Panc1 (cell line): Measurements from ENCODE around the gene RNF224. TPM values are rescaled to one million over a fixed set of nuclear protein-coding genes. Genes with fewer than 3 reads are reported as not detected.

Experiments
- ATAC-seq: fragments of 200-7000 bp; cut with Tn5 transposase; 2 replicates; pipeline ENCODE4 v1.9.1; 2020; ENCODE audit warnings: mild to moderate bottlenecking, moderate library complexity
- BruUV-seq: library from RNA; stranded (reverse); fragments of 400-500 nt; replicated peaks from 2 replicates; lab custom pipeline; 2021; lab: Mats Ljungman, UMichigan
- CTCF ChIA-PET: fragments of 300-600 bp; sonication (Branson Sonifier 250); formaldehyde crosslinking; loops from one replicate; lab custom pipeline; 2022; ENCODE audit warnings: antibody characterized with exemption; lab: Charles Lee
- POLR2A ChIA-PET: fragments of 300-600 bp; sonication (Branson Sonifier 250); formaldehyde crosslinking; loops from one replicate; lab custom pipeline; 2022; ENCODE audit warnings: antibody characterized with exemption; lab: Charles Lee
- DNase-seq: peaks from one replicate; pipeline ENCODE4 v3.0.0-alpha.2; 2010; ENCODE audit warnings: low read depth, low spot score
- H3K27ac ChIP-seq: 2 replicates; pipeline ENCODE4 v1.5.1; 2011; ENCODE audit warnings: mild to moderate bottlenecking, low read length, inconsistent platforms
- H3K27me3 ChIP-seq: fragments of 200-500 bp; sonication (Bioruptor generic); 2 replicates; pipeline ENCODE4 v1.6.0; 2014; ENCODE audit warnings: low read length, inconsistent platforms; ENCODE audit not compliant: control insufficient read depth, insufficient read depth
- H3K36me3 ChIP-seq: fragments of 200-500 bp; sonication (Bioruptor generic); 2 replicates; pipeline ENCODE4 v1.5.1; 2014; ENCODE audit warnings: inconsistent platforms, mild to moderate bottlenecking, low read length, moderate library complexity; ENCODE audit not compliant: control insufficient read depth, insufficient read depth
- H3K4me1 ChIP-seq: 2 replicates; pipeline ENCODE4 v1.5.1; 2011; ENCODE audit warnings: inconsistent platforms, mild to moderate bottlenecking, low read length, moderate library complexity; ENCODE audit not compliant: control insufficient read depth, insufficient read depth
- H3K4me3 ChIP-seq, 2 experiments: 2 replicates each; pipeline ENCODE4 v1.5.1; 2011 to 2012; ENCODE audit warnings: low read depth in 2 of 2, low read length in 2 of 2, mild to moderate bottlenecking in 2 of 2, inconsistent platforms in 1 of 2, moderate library complexity in 1 of 2
- H3K9me3 ChIP-seq: fragments of 200-500 bp; sonication (Bioruptor generic); 2 replicates; pipeline ENCODE4 v1.5.1; 2014; ENCODE audit warnings: low read depth, mild to moderate bottlenecking, inconsistent platforms, low read length, moderate library complexity; ENCODE audit not compliant: control insufficient read depth, insufficient read depth
- POLR2AphosphoS5 ChIP-seq: IDR thresholded peaks from 2 replicates; pipeline ENCODE4 v1.6.1; 2012; ENCODE audit warnings: mild to moderate bottlenecking, low read depth, low read length, moderate library complexity
- SIN3A ChIP-seq: IDR thresholded peaks from 2 replicates; pipeline ENCODE4 v1.6.1; 2012; ENCODE audit warnings: low read depth, mild to moderate bottlenecking, low read length, moderate library complexity, borderline replicate concordance; ENCODE audit not compliant: insufficient read depth
- TCF7L2 ChIP-seq: IDR thresholded peaks from 2 replicates; pipeline ENCODE4 v1.6.1; 2011; ENCODE audit warnings: mild to moderate bottlenecking, low read depth, low read length, inconsistent platforms
- in situ Hi-C: cut with HindIII; loops from 2 replicates; pipeline ENCODE4 v1.10.0; 2016; ENCODE audit warnings: low sequenced_read_pairs, low pct_unique_long_range_greater_than_20kb
- intact Hi-C: fragments of 100-400 bp; cut with micrococcal nuclease; formaldehyde crosslinking; loops from one replicate; pipeline ENCODE4 v1.10.0; 2022; ENCODE audit not compliant: unreplicated experiment
- total RNA-seq: library from RNA; stranded (reverse); gene quantifications from one replicate; pipeline ENCODE4 v1.2.1, GENCODE V29; 2021; ENCODE audit not compliant: unreplicated experiment
- TF ChIP-seq, protein P1 (sequence below), 2 experiments: IDR thresholded peaks; 2 replicates each; pipeline ENCODE4 v1.6.1; 2011 to 2012; ENCODE audit warnings: low read depth in 2 of 2, control low read depth in 1 of 2, low read length in 1 of 2, mild to moderate bottlenecking in 1 of 2, moderate library complexity in 1 of 2; ENCODE audit not compliant: insufficient read depth in 1 of 2
- TF ChIP-seq, protein P2 (sequence below): fragments of 450-650 bp; IDR thresholded peaks from 2 replicates; pipeline ENCODE4 v1.5.1; 2017; ENCODE audit warnings: mild to moderate bottlenecking

Gene RNF224
- total RNA-seq, 1 experiment from 2014 or later, result 0.15 TPM

- Histone ChIP-seq H3K4me3 (no peak overlapping the region), H3K36me3 (peaks cover 2% of the 10 kb centered on the region; the same call in 1 of the 2 replicates), H3K4me1 (peaks cover 29% of the 10 kb centered on the region), H3K27me3 (no peaks in the 10 kb centered on the region), H3K9me3 (no peaks in the 10 kb centered on the region), H3K27ac (no peak overlapping the region)
- DNase-seq, result no peak
- CTCF ChIA-PET, result interaction anchor here (1.5 kb wide), 1 partner anchor 16 kb away, joined by 12 read pairs; no protein-coding TSS in a partner anchor
- no peak for TF ChIP-seq SIN3A
- no peak for TF ChIP-seq POLR2AphosphoS5
- no peak for TF ChIP-seq TCF7L2
- TF ChIP-seq, protein P1, sequence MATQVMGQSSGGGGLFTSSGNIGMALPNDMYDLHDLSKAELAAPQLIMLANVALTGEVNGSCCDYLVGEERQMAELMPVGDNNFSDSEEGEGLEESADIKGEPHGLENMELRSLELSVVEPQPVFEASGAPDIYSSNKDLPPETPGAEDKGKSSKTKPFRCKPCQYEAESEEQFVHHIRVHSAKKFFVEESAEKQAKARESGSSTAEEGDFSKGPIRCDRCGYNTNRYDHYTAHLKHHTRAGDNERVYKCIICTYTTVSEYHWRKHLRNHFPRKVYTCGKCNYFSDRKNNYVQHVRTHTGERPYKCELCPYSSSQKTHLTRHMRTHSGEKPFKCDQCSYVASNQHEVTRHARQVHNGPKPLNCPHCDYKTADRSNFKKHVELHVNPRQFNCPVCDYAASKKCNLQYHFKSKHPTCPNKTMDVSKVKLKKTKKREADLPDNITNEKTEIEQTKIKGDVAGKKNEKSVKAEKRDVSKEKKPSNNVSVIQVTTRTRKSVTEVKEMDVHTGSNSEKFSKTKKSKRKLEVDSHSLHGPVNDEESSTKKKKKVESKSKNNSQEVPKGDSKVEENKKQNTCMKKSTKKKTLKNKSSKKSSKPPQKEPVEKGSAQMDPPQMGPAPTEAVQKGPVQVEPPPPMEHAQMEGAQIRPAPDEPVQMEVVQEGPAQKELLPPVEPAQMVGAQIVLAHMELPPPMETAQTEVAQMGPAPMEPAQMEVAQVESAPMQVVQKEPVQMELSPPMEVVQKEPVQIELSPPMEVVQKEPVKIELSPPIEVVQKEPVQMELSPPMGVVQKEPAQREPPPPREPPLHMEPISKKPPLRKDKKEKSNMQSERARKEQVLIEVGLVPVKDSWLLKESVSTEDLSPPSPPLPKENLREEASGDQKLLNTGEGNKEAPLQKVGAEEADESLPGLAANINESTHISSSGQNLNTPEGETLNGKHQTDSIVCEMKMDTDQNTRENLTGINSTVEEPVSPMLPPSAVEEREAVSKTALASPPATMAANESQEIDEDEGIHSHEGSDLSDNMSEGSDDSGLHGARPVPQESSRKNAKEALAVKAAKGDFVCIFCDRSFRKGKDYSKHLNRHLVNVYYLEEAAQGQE (IDR thresholded peaks at IDR 0.05; ENCODE audit: insufficient read depth in 1 of 2, low read depth in 2 of 2, low read length in 1 of 2), result no peak
- TF ChIP-seq, protein P2, sequence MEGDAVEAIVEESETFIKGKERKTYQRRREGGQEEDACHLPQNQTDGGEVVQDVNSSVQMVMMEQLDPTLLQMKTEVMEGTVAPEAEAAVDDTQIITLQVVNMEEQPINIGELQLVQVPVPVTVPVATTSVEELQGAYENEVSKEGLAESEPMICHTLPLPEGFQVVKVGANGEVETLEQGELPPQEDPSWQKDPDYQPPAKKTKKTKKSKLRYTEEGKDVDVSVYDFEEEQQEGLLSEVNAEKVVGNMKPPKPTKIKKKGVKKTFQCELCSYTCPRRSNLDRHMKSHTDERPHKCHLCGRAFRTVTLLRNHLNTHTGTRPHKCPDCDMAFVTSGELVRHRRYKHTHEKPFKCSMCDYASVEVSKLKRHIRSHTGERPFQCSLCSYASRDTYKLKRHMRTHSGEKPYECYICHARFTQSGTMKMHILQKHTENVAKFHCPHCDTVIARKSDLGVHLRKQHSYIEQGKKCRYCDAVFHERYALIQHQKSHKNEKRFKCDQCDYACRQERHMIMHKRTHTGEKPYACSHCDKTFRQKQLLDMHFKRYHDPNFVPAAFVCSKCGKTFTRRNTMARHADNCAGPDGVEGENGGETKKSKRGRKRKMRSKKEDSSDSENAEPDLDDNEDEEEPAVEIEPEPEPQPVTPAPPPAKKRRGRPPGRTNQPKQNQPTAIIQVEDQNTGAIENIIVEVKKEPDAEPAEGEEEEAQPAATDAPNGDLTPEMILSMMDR, result no peak
- intact Hi-C loops, result no loop called here
- POLR2A ChIA-PET, result no interaction called here
- no peak for ATAC-seq
- no TSS peak for BruUV-seq
- in situ Hi-C loops, result no loop called here
Observed at GRCh38 chr9:137219757-137220316, 7.5 kb upstream of the RNF224 start.

- Histone ChIP-seq H3K4me3 (no peak overlapping the region), H3K27me3 (no peaks in the 10 kb centered on the region), H3K27ac (peak overlapping the region; percentile 51; the same call in 1 of the 2 replicates), H3K9me3 (no peaks in the 10 kb centered on the region), H3K4me1 (peaks cover 29% of the 10 kb centered on the region), H3K36me3 (peaks cover 2% of the 10 kb centered on the region; the same call in 1 of the 2 replicates)
- intact Hi-C loops (no loop called here), in situ Hi-C loops (no loop called here)
- no peak for DNase-seq
- BruUV-seq, result no TSS peak
- TF ChIP-seq SIN3A (no peak), POLR2AphosphoS5 (no peak), TCF7L2 (no peak)
- TF ChIP-seq, protein P1 (IDR thresholded peaks at IDR 0.05; ENCODE audit: insufficient read depth in 1 of 2, low read depth in 2 of 2, low read length in 1 of 2), result no peak
- TF ChIP-seq, protein P2, result no peak
- CTCF ChIA-PET, result no interaction called here
- no peak for ATAC-seq
- POLR2A ChIA-PET, result no interaction called here
Observed at GRCh38 chr9:137220317-137221094, 6.8 kb upstream of the RNF224 start.
